ENCODE measurements around the gene CNOT4.

Gene CNOT4

GRCh38 chr7:135509839-135510591 lies at the start of gene CNOT4:
Gene CNOT4 (minus strand): TSS chr7:135510102. CDS start chr7:135438331, 71,771 bp downstream.
- DNase-seq = peak; percentile 97

- no peak for DNase-seq
Measured at GRCh38 chr7:135558881-135559280, 49.0 kb upstream of the CNOT4 start.

DNA sequence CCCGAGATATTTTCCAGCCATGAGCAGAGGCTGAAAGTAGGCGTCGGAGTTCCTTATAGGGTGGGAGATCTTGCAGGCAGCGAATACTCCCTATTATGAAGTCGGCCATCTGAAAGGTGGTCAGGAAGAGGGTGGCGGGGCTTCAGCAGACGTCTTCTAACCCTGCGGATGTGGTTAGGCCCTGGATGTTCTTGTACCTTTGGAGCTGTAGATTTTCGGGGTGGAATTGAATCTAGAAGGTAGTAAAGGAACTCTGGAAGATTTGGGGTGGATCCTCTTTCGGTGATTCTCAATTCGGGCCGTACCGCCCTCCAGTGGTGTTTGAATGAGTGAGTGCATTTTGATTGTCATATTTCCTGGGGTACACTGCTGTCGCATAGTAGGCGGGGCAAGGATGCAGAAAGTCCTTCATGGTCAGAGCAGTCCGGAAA lies 48.5 kb upstream of the CNOT4 start:
- peak; percentile 38 for DNase-seq

DNA sequence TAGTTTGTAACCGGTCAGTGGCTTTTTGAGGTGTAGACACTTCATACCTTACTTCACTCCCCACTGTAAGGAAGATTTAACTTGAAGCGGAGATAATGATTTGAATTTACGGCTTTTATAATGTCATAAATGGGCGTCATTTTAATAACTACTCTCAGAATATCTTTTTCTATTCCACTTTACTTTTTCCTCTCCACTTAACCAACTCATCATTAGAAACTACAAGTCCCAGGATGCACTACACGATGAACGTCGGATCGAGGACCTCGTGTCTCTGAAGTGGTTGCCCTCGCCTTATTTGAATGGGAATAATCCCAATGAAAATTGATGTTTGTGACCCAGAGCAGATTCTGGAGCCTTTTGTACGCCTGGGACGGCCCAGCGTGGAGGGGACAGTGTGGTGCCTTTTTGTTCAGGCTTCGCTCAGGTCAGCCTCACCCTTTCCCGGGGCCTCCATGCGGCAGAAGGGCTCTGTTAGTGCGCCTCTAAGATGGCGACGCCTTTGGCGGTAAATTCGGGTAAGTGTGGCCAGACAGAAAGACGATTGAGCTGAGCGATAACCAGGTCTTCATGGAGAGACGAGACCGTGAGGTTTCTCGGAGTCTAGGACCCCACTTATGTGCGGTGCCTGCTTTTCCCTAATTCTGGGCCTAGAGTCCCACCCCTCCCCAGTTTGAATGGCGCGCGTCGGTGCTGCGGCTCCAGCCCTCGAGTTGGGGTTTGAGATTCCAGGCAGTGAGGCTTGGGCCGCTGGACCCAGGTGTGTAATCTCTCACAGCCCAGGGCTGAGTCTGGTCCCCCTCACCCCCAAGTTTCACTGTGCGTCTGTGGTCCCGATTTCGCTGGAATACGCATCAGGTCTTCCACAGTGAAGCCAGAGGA lies 47.8 kb upstream of the CNOT4 start, which contains the start of gene NUP205:
NUP205 (plus strand) TSS at position 463 of the 882 bp plus-strand sequence; CDS start at position 491, 28 bp downstream.
- DNase-seq = peak; percentile 72

DNA sequence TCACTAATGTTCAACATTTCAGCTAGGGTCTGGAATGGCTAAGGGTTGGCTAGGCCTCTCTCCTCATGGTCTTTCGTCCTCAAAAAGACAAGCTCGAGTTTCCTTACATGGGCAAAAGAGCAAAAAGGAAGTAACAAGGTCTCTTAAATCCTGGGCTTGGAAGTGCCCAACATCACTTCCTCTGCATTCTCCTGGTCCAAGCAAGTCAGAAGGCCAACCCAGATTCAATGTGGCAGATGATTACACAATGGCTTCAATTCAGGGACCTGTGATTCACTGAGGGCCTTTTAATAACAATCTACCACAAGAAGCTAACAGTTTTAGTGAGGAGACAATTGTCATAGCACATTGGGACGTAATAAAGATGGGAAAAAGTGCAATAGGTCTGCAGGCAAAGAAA lies 43.4 kb upstream of the CNOT4 start:
- no peak for DNase-seq

DNA sequence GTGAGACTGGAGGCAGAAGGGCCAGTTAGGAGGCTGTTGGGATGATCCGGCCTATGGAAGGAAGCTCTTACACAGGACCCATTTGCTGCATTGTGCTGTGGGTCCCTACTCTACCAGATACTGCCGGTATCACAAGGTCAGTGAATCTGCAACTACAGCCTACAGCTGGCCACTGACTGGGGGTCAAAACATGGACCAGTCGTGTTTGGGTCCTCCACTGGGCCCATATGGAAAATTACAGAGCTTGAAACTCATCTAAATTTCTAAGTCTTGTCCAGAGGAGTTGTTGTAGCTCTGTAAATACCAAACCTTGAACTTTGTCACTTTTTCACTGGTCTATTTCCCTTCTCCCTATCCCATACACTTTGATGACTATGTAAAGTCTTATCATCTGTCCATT lies 42.2 kb upstream of the CNOT4 start:
- no peak for DNase-seq

- DNase-seq = no peak
Measured at GRCh38 chr7:135550196-135550595, 40.3 kb upstream of the CNOT4 start.

GRCh38 chr7:135541029-135541428 lies 31.1 kb upstream of the CNOT4 start:
- DNase-seq = no peak

- no peak for DNase-seq
Measured at GRCh38 chr7:135539629-135540028, 29.7 kb upstream of the CNOT4 start.

GRCh38 chr7:135538376-135538775 lies 28.5 kb upstream of the CNOT4 start:
- DNase-seq = no peak

DNA sequence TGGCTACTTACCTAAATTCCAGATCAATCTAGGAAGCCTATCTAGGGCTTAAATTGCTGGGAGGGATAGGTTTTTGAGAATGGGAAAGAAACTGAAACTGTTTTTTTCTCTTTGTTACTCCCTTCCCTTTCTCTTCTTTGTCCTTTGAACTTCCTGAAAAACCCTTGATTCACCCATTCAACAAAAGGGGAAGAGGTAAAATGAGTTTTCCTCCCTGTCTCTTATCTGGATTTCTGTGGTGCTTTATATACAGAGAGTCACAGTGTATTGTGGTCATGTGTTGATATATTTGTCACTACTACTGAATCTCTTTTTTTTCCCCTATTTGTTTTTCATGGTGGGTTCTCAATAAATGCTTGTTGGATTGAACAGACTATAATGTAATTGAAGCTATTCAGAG lies 28.0 kb upstream of the CNOT4 start:
- no peak for DNase-seq

- no peak for DNase-seq
Measured at GRCh38 chr7:135537453-135537852, 27.6 kb upstream of the CNOT4 start.

GRCh38 chr7:135536150-135536549 lies 26.2 kb upstream of the CNOT4 start:
- DNase-seq = no peak

GRCh38 chr7:135527025-135527424 lies 17.1 kb upstream of the CNOT4 start:
- no peak for DNase-seq

GRCh38 chr7:135525426-135525825 lies 15.5 kb upstream of the CNOT4 start:
- no peak for DNase-seq

DNA sequence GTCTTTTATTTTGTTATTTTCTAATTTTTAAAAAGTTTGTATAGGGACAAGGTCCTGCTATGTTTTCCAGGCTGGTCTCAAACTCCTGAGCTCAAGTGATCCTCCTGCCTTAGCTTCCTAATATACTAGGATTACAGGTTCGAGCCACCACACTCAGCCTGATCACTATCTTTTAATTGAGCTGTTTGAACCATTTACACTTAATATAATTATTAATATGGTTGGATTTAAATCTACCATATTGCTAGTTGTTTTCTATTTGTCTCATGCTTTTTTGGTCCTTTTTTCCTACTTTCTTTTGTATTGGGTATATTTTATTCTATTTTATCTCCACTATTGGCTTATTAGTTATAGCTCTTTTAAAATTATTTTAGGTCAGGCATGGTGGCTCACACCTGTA lies 13.2 kb upstream of the CNOT4 start:
- DNase-seq = no peak

DNA sequence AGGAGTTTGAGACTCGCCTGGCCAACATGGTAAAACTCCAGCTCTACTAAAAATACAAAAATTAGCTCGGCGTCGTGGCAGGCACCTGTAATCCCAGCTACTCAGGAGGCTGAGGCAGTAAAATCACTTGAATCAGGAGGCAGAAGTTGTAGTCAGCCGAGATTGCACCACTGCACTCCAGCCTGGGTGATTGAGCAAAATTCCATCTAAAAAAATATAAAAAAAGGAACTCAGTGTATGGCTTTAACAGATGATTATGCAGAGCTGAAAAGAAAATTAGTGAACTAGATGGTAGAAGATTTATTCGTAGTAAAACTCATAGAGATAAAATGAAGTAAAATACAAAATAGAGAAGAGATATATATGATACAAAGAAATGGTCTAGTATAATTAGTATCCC lies 12.6 kb upstream of the CNOT4 start:
- no peak for DNase-seq

DNA sequence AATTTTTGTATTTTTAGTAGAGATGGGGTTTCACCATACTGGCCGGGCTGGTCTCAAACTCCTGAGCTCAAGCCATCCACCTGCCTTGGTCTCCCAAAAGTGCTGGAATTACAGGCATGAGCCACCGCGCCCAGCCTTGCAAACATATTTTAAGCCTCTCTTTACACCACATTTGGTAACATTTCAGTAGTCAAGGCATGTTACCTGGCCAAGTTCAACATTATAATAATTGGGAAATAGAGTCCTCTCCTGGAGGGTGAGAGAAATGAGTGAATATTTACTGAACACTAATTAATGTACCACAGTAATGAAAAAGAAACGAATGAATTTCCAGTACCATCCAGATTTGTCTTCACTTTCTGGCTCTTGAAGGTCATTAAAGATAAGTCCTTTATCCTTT lies 10.0 kb upstream of the CNOT4 start:
- DNase-seq = no peak

- no peak for DNase-seq
Measured at GRCh38 chr7:135519233-135519688, 9.4 kb upstream of the CNOT4 start.

DNA sequence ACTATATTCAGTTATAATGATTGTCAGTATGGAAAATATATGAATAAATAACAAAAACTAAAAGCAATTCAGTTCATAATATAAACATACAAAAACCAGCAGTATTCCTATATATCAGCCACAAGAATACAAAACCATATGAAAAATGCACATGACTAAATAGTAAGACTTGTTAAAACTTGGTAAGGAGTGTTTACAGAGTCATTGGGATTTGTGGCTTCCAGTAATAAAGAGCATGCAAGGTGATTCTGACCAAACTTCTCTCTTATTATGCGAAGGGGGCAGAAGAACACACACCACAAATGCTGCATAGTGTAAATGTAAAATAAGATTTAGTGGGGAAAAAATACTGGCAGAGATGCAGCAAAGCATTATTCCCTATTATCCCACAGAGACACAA lies 8.8 kb upstream of the CNOT4 start:
- no peak for DNase-seq

DNA sequence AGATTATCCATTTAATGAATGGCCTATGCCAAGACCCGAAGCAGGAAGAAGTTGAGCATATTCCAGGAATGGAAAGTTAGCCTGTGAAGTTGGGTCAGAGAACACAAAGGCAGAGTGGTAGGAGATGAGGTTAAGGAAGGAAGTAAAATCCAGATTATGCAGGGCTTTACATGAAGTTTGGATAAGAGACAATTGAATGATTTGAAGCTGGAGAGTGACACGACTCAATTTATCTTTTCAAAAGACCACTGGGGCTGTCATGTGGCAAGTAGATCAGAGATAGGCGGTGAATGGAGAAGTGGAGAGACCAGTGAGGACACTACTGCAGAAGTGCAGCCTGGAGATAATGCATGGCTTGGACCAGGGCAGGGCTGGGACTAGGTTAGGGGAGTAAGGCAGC lies 7.2 kb upstream of the CNOT4 start:
- no peak for DNase-seq

DNA sequence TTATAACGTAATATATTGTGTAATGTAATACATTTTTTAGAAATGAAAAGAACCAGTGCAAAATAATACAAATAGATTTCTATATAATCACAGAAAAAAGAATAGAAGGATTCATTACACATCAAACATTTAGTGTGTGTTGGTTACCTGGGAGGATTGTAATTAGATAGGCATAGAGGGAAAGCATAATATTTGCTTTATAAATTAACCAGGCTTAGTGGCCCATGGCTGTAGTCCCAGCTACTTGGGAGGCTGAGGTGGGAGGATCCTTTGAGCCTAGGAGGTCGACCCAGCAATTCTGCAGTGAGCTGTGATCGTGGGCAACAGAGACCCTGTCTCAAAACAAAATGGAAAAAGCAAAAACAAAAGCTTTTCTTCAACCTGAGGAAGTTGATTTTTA lies 5.0 kb upstream of the CNOT4 start:
- DNase-seq = no peak

GRCh38 chr7:135512135-135512887 lies 2.4 kb upstream of the CNOT4 start:
- peak; percentile 28 for DNase-seq

Measured in DMS153 (cell line).